ENCODE data around the gene FIGN. TPM values are rescaled to one million over a fixed set of nuclear protein-coding genes. Genes with fewer than 3 reads are reported as not detected.

Gene FIGN
- total and polyA plus RNA-seq, 12 donors: 1.1 to 10.8 (median 5.2) TPM

- no peak for TF ChIP-seq CTCF (IDR thresholded peaks at IDR 0.05)
- TF ChIP-seq POLR2A (IDR thresholded peaks at IDR 0.05): no peak
- Histone ChIP-seq H3K4me1 (replicated peaks in 1 of 2) (peaks cover 0 to 29% of the 10 kb centered on the region in 2 donors), H3K36me3 (replicated peaks in 1 of 2) (no peaks in the 10 kb centered on the region), H3K4me3 (no peak overlapping the region), H3K9me3 (replicated peaks in 1 of 3) (no peaks in the 10 kb centered on the region), H3K27me3 (no peaks in the 10 kb centered on the region), H3K27ac (no peak overlapping the region)
- WGBS, 4 donors: 92 to 98% (median 94%) methylated on average over 4 of the region's 4 CpGs
- DNase-seq: no peak
- intact Hi-C loops (cut with DNase I): no loop called here
These were observed 27.5 kb downstream of the FIGN start for GRCh38 chr2:163708265-163708664.

GRCh38 chr2:163703386-163703785, 32.4 kb downstream of the FIGN start:
- H3K4me3 ChIP-seq: no peak overlapping the region
- 64 to 77% (median 67%) methylated on average over 1 of the region's 1 CpG for WGBS, 4 donors
- no peaks in the 10 kb centered on the region for H3K27me3 ChIP-seq
- no peak overlapping the region for H3K27ac ChIP-seq
- intact Hi-C loops (cut with DNase I): no loop called here
- no peaks in the 10 kb centered on the region for H3K9me3 ChIP-seq (replicated peaks in 1 of 3)
- DNase-seq: no peak
- H3K4me1 ChIP-seq (replicated peaks in 1 of 2): peaks cover 0 to 16% of the 10 kb centered on the region in 2 donors
- TF ChIP-seq CTCF (IDR thresholded peaks at IDR 0.05): no peak
- no peak for TF ChIP-seq POLR2A (IDR thresholded peaks at IDR 0.05)
- no peaks in the 10 kb centered on the region for H3K36me3 ChIP-seq (replicated peaks in 1 of 2)

- no peak for DNase-seq
- Histone ChIP-seq H3K27ac (no peak overlapping the region), H3K36me3 (replicated peaks in 1 of 2) (no peaks in the 10 kb centered on the region), H3K9me3 (replicated peaks in 1 of 3) (no peaks in the 10 kb centered on the region), H3K4me3 (no peak overlapping the region), H3K4me1 (replicated peaks in 1 of 2) (peaks cover 0 to 5% of the 10 kb centered on the region in 2 donors), H3K27me3 (no peaks in the 10 kb centered on the region)
- 77 to 85% (median 79%) methylated on average over 7 of the region's 7 CpGs for WGBS, 4 donors
- no peak for TF ChIP-seq POLR2A (IDR thresholded peaks at IDR 0.05)
- TF ChIP-seq CTCF (IDR thresholded peaks at IDR 0.05): no peak
- intact Hi-C loops (cut with DNase I): no loop called here
These were observed 34.2 kb downstream of the FIGN start for GRCh38 chr2:163701399-163702195.

GRCh38 chr2:163698857-163699256, 37.0 kb downstream of the FIGN start:
- Histone ChIP-seq H3K27me3 (no peaks in the 10 kb centered on the region), H3K4me3 (no peak overlapping the region), H3K27ac (no peak overlapping the region), H3K4me1 (replicated peaks in 1 of 2) (peaks cover 0 to 5% of the 10 kb centered on the region in 2 donors), H3K9me3 (replicated peaks in 1 of 3) (no peaks in the 10 kb centered on the region), H3K36me3 (replicated peaks in 1 of 2) (no peaks in the 10 kb centered on the region)
- TF ChIP-seq POLR2A (IDR thresholded peaks at IDR 0.05) (no peak), CTCF (IDR thresholded peaks at IDR 0.05) (no peak)
- DNase-seq: no peak
- 61 to 93% (median 67%) methylated on average over 1 of the region's 1 CpG for WGBS, 4 donors
- intact Hi-C loops (cut with DNase I): no loop called here
